MM.1S (cell line): ENCODE measurements around the gene COL4A5.

Source experiments
- EZH2 ChIP-seq: fragments of 300-600 bp; sonication (generic); optimal IDR thresholded peaks from 2 replicates; pipeline ENCODE3; 2017; ENCODE audit warnings: low read depth, mild to moderate bottlenecking, antibody characterized with exemption, low read length, mixed read lengths
- TF ChIP-seq, protein P1 (sequence below): fragments of 300-600 bp; sonication (generic); IDR thresholded peaks from 2 replicates; pipeline ENCODE4 v1.5.1; 2016; ENCODE audit warnings: antibody characterized with exemption, low read length, mixed read lengths

DNA sequence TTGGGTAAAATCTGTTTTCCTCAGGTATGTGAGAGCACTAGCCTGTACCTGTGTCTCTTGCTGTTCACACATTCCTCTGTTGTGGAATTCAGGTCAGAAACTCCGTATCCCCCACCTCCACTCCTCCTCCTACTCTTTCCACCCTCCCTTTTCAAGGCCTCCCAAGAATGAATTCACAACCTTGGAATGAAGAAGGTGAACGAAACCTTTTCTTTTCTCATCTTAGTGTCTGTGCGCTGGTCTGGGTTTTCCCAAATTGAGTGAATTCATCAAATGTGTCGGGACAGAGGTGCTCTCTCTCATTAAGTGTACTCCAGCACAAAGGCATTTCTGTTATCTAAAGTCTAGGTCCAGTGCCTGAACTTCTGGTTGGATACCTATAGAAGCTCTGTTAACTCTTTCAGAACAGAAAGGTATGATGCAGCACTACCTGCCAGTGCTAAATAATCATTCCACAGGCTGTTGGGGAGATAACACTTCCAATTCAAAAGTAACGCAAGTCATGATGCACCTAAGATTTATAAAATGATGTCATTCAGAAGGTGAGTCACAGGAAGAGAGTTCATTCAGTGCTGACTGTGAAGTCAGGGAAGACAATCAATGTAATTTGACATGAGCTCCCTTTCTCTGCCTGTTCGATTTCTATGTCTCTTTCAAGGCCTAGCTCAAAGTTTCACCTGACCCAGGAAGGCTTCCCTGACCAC is 43.3 kb upstream of the COL4A5 start:
- TF ChIP-seq, protein P1, sequence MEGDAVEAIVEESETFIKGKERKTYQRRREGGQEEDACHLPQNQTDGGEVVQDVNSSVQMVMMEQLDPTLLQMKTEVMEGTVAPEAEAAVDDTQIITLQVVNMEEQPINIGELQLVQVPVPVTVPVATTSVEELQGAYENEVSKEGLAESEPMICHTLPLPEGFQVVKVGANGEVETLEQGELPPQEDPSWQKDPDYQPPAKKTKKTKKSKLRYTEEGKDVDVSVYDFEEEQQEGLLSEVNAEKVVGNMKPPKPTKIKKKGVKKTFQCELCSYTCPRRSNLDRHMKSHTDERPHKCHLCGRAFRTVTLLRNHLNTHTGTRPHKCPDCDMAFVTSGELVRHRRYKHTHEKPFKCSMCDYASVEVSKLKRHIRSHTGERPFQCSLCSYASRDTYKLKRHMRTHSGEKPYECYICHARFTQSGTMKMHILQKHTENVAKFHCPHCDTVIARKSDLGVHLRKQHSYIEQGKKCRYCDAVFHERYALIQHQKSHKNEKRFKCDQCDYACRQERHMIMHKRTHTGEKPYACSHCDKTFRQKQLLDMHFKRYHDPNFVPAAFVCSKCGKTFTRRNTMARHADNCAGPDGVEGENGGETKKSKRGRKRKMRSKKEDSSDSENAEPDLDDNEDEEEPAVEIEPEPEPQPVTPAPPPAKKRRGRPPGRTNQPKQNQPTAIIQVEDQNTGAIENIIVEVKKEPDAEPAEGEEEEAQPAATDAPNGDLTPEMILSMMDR: no peak
- no peak for TF ChIP-seq EZH2
